CD4-positive, alpha-beta T cell treated with Interleukin-17A for 4 hours (primary cell): ENCODE measurements around the gene HMG20B.

Source experiments
- DNase-seq: peaks from one replicate; pipeline ENCODE4 v3.0.0-alpha.2; 2020; ENCODE audit warnings: mixed read lengths

HMG20B gene

GRCh38 chr19:3622224-3622623, 49.5 kb downstream of the HMG20B start:
- no peak for DNase-seq

DNA sequence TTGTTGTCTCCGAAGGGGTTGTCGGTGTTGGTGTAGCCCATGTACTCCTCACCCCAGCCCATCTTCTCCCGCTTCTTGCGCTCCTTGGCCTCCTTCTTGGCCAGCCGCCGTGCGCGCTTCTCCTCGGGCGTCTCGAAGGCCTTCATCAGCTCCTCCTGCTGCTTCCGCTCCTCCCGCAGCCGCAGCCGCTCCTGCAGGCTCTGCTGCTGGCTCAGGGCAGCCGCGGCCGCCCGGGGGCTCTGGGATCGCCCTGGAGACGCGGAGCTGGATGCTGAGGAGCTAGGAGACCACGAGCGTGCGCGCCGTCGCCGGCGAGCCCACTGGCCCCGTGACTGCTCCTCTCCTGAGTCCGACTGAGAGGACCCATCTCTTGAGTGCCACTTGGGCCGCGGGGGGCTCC, 51.0 kb downstream of the HMG20B start:
- DNase-seq: no peak

- no peak for DNase-seq
These were observed 53.3 kb downstream of the HMG20B start for GRCh38 chr19:3625996-3626472.

DNA sequence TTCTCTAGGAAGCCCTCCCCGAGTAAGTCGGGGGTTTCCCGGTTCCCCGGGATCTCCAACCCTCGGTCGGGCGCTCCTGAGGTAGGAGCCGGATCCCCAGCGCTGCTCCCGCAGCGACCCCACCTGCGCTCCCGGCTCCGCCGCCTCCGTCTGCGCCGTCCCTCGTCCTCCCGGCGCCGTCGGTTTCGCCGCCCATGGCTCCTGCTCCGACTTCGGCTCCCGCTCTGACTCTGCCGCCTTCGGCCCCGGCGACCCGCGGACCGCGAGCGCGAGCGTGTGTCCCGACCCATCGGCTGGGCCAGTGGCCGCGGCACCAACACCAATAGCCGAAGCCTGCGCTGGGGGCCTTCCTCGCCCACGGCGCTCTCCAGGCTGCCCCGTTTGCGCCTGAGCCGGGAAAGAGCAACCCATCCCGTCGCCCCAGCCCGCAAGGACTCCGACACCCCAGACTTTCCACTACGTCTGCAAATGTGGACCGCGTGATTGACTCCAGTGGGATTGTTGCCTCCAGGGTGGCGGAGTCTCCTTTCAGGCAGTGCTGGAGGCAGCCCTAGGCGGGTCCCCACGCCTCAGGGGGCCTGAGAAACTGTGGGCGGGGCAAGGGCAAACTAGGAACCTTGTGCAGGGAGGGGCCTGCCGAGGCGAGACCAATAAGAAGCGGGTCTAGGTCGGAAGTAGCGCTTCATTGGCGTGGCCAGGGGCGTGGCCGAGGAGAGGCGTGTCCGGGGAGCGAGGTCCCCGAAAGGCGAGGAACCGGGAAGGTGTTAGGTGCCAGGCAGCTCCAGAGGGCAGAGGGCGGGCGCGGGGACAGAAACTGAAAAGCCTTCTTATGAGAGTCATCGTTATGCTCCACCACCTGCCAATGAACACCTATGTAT, 54.0 kb downstream of the HMG20B start, which contains the start of gene CACTIN:
CACTIN (minus strand) TSS at position 318 of the 878 bp plus-strand sequence; CDS start at position 290, 28 bp downstream.
- peak; percentile 100 for DNase-seq

DNA sequence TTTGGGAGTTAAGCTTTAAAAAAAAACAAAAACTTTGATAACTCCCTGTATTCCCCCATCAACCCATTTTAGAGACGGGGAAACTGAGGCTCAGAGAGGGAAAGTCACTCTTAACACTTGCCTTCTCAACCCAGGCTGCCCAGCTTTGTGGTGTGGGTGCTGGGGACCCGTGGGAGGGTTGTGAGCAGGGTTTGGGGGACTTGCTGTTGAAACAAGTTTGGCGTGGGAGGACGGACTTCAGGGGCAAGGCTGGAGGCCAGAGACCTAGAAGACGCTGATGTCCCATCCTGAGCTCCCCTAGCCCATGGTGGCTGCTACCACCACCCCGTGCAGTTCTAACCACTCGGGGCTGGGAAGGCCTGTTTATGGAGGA, 54.6 kb downstream of the HMG20B start:
- DNase-seq: no peak
